HG03064 (cell line): Measurements from ENCODE around the gene DSPP.
"Not testable (repeated sequence)": the region's sequence is repeated elsewhere in the genome, so short reads cannot be mapped to it uniquely, and the experiment has no call there.

ENCODE experiments used
- ATAC-seq: cut with Tn5 transposase; IDR thresholded peaks from one replicate; pipeline ENCODE4 v1.9.1; 2021; ENCODE audit warnings: low read depth; ENCODE audit not compliant: unreplicated experiment

DSPP gene

GRCh38 chr4:87608229-87608628, at the start of gene DSPP:
DSPP (plus strand) TSS chr4:87608529; CDS start chr4:87610909, 2,380 bp downstream.
- no peak for ATAC-seq

- peak; percentile 100 for ATAC-seq
Observed at GRCh38 chr4:87559090-87559837, 49.1 kb upstream of the DSPP start.

GRCh38 chr4:87560802-87561201, 47.5 kb upstream of the DSPP start:
- no peak for ATAC-seq

GRCh38 chr4:87565746-87566145, 42.6 kb upstream of the DSPP start:
- no peak for ATAC-seq

GRCh38 chr4:87566276-87566675, 42.1 kb upstream of the DSPP start:
- no peak for ATAC-seq

- no peak for ATAC-seq
Observed at GRCh38 chr4:87567191-87567590, 41.1 kb upstream of the DSPP start.

- ATAC-seq: no peak
Observed at GRCh38 chr4:87570290-87570805, 38.0 kb upstream of the DSPP start.

- not testable (repeated sequence) for ATAC-seq
Observed at GRCh38 chr4:87574376-87574775, 34.0 kb upstream of the DSPP start.

- ATAC-seq: no peak
Observed at GRCh38 chr4:87574996-87575395, 33.3 kb upstream of the DSPP start.

GRCh38 chr4:87575408-87575807, 32.9 kb upstream of the DSPP start:
- no peak for ATAC-seq

GRCh38 chr4:87575983-87576382, 32.3 kb upstream of the DSPP start:
- no peak for ATAC-seq

GRCh38 chr4:87579478-87579877, 28.9 kb upstream of the DSPP start:
- no peak for ATAC-seq

GRCh38 chr4:87580057-87580456, 28.3 kb upstream of the DSPP start:
- no peak for ATAC-seq

- ATAC-seq: no peak
Observed at GRCh38 chr4:87584222-87584908, 24.0 kb upstream of the DSPP start.

- ATAC-seq: no peak
Observed at GRCh38 chr4:87589531-87589930, 18.8 kb upstream of the DSPP start.

GRCh38 chr4:87592124-87592523, 16.2 kb upstream of the DSPP start:
- no peak for ATAC-seq

GRCh38 chr4:87601361-87601760, 7.0 kb upstream of the DSPP start:
- ATAC-seq: no peak

GRCh38 chr4:87614292-87614890, 6.1 kb downstream of the DSPP start:
- ATAC-seq: no peak

- ATAC-seq: no peak
Observed at GRCh38 chr4:87616268-87616667, 7.9 kb downstream of the DSPP start.

- ATAC-seq: no peak
Observed at GRCh38 chr4:87620086-87620485, 11.8 kb downstream of the DSPP start.

- no peak for ATAC-seq
Observed at GRCh38 chr4:87620491-87620890, 12.2 kb downstream of the DSPP start.
